Nephron (organoid): ENCODE data around the gene GBE1.

Experiments used
- H3K27ac Mint-ChIP-seq, 3 experiments: 2 replicates each; pipeline ENCODE4 v1.8.0; 2020; ENCODE audit warnings: mixed read lengths in 3 of 3, mild to moderate bottlenecking in 2 of 3, moderate library complexity in 1 of 3
- H3K27me3 Mint-ChIP-seq: 2 replicates; pipeline ENCODE4 v1.8.0; 2021; ENCODE audit warnings: low read depth, mild to moderate bottlenecking, moderate library complexity, mixed read lengths
- H3K36me3 Mint-ChIP-seq: 2 replicates; pipeline ENCODE4 v1.8.0; 2020; ENCODE audit warnings: low read depth, mixed read lengths
- H3K4me1 Mint-ChIP-seq: 2 replicates; pipeline ENCODE4 v1.8.0; 2020; ENCODE audit warnings: mixed read lengths
- H3K4me3 Mint-ChIP-seq, 3 experiments: 2 replicates each; pipeline ENCODE4 v1.8.0; 2020; ENCODE audit warnings: mild to moderate bottlenecking in 3 of 3, mixed read lengths in 3 of 3, moderate library complexity in 2 of 3
- H3K9me3 Mint-ChIP-seq: 2 replicates; pipeline ENCODE4 v1.8.0; 2020; ENCODE audit warnings: mixed read lengths
- TF ChIP-seq, protein P1 (sequence below), 3 experiments: fragments of 200-600 bp; sonication (generic); IDR thresholded peaks; one replicate each; pipeline ENCODE4 v1.5.0; 2021; ENCODE audit warnings: antibody characterized with exemption in 3 of 3; ENCODE audit not compliant: unreplicated experiment in 3 of 3

GBE1 gene

DNA sequence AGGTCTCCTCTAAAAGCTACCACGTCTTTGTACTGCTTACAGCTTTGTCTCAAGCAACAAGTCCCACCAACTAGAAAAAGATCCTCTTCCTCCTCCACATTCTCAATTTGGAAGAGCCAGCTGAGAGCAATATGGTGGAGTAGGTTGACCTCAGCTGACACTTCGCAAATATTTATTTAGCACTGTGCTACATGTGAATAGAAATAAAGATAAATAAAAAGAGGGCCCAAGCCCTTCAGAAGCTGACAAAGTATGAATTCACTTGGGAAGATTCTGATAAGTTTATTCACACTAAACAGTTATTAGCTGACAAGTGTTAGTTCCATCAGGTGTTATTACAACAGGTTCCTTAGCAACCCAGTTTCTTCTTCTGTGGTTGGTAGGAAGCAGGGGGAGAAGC lies 310.3 kb downstream of the GBE1 start:
- TF ChIP-seq, protein P1, sequence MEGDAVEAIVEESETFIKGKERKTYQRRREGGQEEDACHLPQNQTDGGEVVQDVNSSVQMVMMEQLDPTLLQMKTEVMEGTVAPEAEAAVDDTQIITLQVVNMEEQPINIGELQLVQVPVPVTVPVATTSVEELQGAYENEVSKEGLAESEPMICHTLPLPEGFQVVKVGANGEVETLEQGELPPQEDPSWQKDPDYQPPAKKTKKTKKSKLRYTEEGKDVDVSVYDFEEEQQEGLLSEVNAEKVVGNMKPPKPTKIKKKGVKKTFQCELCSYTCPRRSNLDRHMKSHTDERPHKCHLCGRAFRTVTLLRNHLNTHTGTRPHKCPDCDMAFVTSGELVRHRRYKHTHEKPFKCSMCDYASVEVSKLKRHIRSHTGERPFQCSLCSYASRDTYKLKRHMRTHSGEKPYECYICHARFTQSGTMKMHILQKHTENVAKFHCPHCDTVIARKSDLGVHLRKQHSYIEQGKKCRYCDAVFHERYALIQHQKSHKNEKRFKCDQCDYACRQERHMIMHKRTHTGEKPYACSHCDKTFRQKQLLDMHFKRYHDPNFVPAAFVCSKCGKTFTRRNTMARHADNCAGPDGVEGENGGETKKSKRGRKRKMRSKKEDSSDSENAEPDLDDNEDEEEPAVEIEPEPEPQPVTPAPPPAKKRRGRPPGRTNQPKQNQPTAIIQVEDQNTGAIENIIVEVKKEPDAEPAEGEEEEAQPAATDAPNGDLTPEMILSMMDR (IDR thresholded peaks at IDR 0.05; ENCODE audit: unreplicated experiment in 3 of 3): no peak
- no peak overlapping the region for H3K4me3 Mint-ChIP-seq
- H3K9me3 Mint-ChIP-seq: no peaks in the 10 kb centered on the region
- no peaks in the 10 kb centered on the region for H3K4me1 Mint-ChIP-seq
- no peak overlapping the region for H3K27ac Mint-ChIP-seq
- H3K36me3 Mint-ChIP-seq: no peaks in the 10 kb centered on the region
- no peaks in the 10 kb centered on the region for H3K27me3 Mint-ChIP-seq

DNA sequence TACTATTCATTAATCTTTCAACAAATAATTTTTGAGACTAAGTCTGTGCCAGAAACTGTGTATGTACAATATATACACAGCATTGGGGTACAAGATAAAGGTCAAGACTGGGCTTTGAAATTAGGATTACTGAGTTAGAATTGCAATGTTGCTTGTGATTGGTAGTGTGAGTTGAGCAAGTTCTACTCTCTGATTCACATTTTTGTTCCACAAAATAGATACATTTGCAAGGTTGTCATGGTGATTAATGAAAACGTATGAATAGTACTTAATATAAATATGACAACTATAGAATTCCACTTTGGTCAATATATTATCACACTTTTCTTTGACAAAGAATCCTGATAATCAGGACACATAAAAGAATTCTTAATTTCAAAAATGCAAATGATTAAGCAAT lies 314.6 kb downstream of the GBE1 start:
- no peaks in the 10 kb centered on the region for H3K36me3 Mint-ChIP-seq
- H3K4me1 Mint-ChIP-seq: no peaks in the 10 kb centered on the region
- H3K27me3 Mint-ChIP-seq: peaks cover 5% of the 10 kb centered on the region
- TF ChIP-seq, protein P1 (IDR thresholded peaks at IDR 0.05; ENCODE audit: unreplicated experiment in 3 of 3): no peak
- no peak overlapping the region for H3K4me3 Mint-ChIP-seq
- no peaks in the 10 kb centered on the region for H3K9me3 Mint-ChIP-seq
- no peak overlapping the region for H3K27ac Mint-ChIP-seq

DNA sequence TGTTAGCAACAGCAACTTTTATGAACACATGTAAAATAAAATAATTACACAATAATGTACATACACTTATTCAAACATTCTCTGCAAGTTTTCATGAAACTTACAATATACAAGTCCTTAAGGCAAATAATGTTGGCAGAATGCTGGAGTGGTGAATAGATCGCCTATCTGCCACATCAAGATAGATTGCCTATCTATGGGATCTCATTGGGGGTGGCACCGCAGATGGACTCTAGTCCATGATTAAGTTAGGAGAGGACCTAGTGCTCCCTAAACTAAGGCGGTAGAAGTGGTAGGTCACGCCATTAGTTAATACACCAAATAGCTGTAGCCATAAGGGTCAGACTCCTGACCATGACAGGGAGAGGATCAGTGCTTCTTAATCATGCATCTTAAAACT lies 315.7 kb downstream of the GBE1 start:
- Mint-ChIP-seq H3K4me3 (no peak overlapping the region), H3K27me3 (peaks cover 5% of the 10 kb centered on the region), H3K9me3 (no peaks in the 10 kb centered on the region), H3K27ac (no peak overlapping the region), H3K4me1 (no peaks in the 10 kb centered on the region), H3K36me3 (no peaks in the 10 kb centered on the region)
- TF ChIP-seq, protein P1 (IDR thresholded peaks at IDR 0.05; ENCODE audit: unreplicated experiment in 3 of 3): no peak

DNA sequence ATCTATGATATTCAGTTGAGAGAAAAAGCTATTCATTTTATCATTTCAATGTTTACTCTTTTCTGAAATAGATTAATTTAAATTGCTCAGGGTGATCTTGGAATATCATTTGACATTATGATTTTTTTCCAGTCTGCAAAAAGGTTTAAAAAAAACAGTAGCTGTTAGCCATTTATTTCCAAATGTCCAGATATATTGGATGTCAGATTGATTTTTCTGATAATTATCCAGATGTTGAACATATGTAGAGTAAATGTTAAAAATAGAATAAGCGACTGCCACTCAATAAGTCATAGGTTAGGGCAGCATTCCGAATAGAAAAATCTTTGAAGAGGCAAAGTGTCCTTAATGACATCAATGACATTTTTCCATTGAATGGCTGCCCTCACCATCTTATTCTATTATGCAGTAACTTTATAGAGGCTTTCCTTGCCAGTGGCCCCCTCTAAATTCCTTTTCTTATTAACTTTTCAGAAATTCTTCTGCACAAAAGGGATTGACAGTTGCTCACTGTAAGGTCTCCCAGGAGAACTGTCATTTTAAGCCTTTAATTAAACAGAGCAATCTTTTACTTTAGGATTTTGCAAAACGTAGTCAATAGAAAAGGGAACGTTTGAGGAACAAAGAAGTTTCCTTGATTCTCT lies 316.5 kb downstream of the GBE1 start:
- Mint-ChIP-seq H3K27me3 (peaks cover 5% of the 10 kb centered on the region), H3K27ac (no peak overlapping the region), H3K4me3 (no peak overlapping the region), H3K9me3 (no peaks in the 10 kb centered on the region), H3K4me1 (no peaks in the 10 kb centered on the region), H3K36me3 (no peaks in the 10 kb centered on the region)
- TF ChIP-seq, protein P1 (IDR thresholded peaks at IDR 0.05; ENCODE audit: unreplicated experiment in 3 of 3): no peak

DNA sequence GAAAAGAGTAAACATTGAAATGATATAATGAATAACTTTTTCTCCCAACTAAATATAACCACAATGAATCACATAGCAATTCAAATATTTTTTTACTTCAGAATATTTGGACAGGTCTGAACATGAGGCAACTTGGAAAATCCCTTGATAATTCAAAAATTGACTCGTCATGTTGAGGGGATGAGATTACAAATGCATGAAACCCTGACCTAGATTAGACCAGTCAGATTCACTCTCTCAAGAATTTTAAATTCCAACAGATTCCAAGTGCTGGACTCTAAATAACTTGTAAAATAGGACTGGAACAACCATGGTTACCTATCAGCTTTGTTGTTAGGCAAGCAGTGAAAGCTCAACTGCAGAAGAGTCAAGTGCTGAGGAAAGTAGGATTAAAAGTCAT lies 317.5 kb downstream of the GBE1 start:
- TF ChIP-seq, protein P1 (IDR thresholded peaks at IDR 0.05; ENCODE audit: unreplicated experiment in 3 of 3): no peak
- no peak overlapping the region for H3K4me3 Mint-ChIP-seq
- no peaks in the 10 kb centered on the region for H3K36me3 Mint-ChIP-seq
- H3K27ac Mint-ChIP-seq: no peak overlapping the region
- peaks cover 5% of the 10 kb centered on the region for H3K27me3 Mint-ChIP-seq
- H3K4me1 Mint-ChIP-seq: no peaks in the 10 kb centered on the region
- no peaks in the 10 kb centered on the region for H3K9me3 Mint-ChIP-seq

DNA sequence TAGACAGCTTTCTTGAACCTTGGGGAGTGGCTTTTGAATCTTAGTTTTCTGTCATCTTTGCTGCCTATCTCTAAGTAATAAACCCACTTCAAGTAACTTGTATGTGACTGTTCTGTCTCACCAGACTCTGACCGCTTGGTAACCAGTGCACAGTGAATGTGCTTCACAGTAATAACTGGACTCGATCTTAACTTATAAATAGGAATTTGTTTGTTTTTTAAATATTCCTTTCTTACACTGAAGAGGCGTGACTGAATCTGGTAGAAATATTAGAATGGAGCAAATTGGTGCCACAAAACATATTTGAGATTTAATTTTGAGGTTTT lies 318.0 kb downstream of the GBE1 start:
- Mint-ChIP-seq H3K36me3 (no peaks in the 10 kb centered on the region), H3K27me3 (peaks cover 5% of the 10 kb centered on the region), H3K27ac (no peak overlapping the region), H3K4me1 (no peaks in the 10 kb centered on the region), H3K9me3 (no peaks in the 10 kb centered on the region), H3K4me3 (no peak overlapping the region)
- TF ChIP-seq, protein P1 (IDR thresholded peaks at IDR 0.05; ENCODE audit: unreplicated experiment in 3 of 3): no peak
